CD4-positive, alpha-beta memory T cell (primary cell): ENCODE data around the gene NPLOC4. TPM values are rescaled to one million over a fixed set of nuclear protein-coding genes. Genes with fewer than 3 reads are reported as not detected.
A peak's percentile ranks its signal among the peaks of the same experiment; 100 is the strongest.

Experiments used
- CTCF ChIA-PET: fragments of 350-600 bp; sonication (Branson Sonifier 250); formaldehyde crosslinking; loops from one replicate; lab custom pipeline; 2021; ENCODE audit warnings: inconsistent platforms; ENCODE audit not compliant: partially characterized antibody; lab: Charles Lee
- POLR2A ChIA-PET: fragments of 350-600 bp; sonication (Branson Sonifier 250); formaldehyde crosslinking; loops from one replicate; lab custom pipeline; 2021; ENCODE audit not compliant: partially characterized antibody; lab: Charles Lee
- DNase-seq, 5 donors: peaks; one replicate each; pipeline versions ENCODE4 v3.0.0 to v3.0.0-alpha.2; 2020 to 2022; ENCODE audit warnings: mixed read lengths in 1 of 5
- H3K27ac ChIP-seq: one replicate; pipeline ENCODE4 v1.7.0; 2013; ENCODE audit warnings: low read depth, low read length
- H3K27me3 ChIP-seq: 2 replicates; pipeline ENCODE4 v1.7.0; 2013; ENCODE audit warnings: mild to moderate bottlenecking, low read length, moderate library complexity; ENCODE audit not compliant: insufficient read depth
- H3K36me3 ChIP-seq: 2 replicates; pipeline ENCODE4 v1.7.0; 2013; ENCODE audit warnings: mild to moderate bottlenecking, low read length, moderate library complexity; ENCODE audit not compliant: insufficient read depth
- H3K4me1 ChIP-seq: 2 replicates; pipeline ENCODE4 v1.7.0; 2013; ENCODE audit warnings: mild to moderate bottlenecking, low read length, moderate library complexity; ENCODE audit not compliant: insufficient read depth
- H3K4me3 ChIP-seq, 2 donors: one replicate each; pipeline ENCODE4 v1.7.0; 2013; ENCODE audit warnings: low read length in 2 of 2, mild to moderate bottlenecking in 1 of 2
- H3K9me3 ChIP-seq, 2 donors: one replicate each; pipeline ENCODE4 v1.7.0; 2013; ENCODE audit warnings: low read length in 2 of 2, control low read depth in 1 of 2; ENCODE audit not compliant: control insufficient read depth in 1 of 2
- H3K27ac Mint-ChIP-seq, 7 donors: one replicate each; pipeline ENCODE4 v1.8.0; 2020 to 2021; ENCODE audit warnings: mixed read lengths in 7 of 7, mild to moderate bottlenecking in 6 of 7, inconsistent platforms in 3 of 7, moderate library complexity in 3 of 7
- H3K27me3 Mint-ChIP-seq, 2 donors: one replicate each; pipeline ENCODE4 v1.8.0; 2020 to 2021; ENCODE audit warnings: mixed read lengths in 2 of 2
- H3K36me3 Mint-ChIP-seq, 2 donors: one replicate each; pipeline ENCODE4 v1.8.0; 2020 to 2021; ENCODE audit warnings: mixed read lengths in 2 of 2, inconsistent platforms in 1 of 2, mild to moderate bottlenecking in 1 of 2
- H3K4me1 Mint-ChIP-seq, 4 donors: one replicate each; pipeline ENCODE4 v1.8.0; 2020 to 2021; ENCODE audit warnings: mixed read lengths in 4 of 4, mild to moderate bottlenecking in 1 of 4
- H3K4me3 Mint-ChIP-seq, 8 donors: one replicate each; pipeline ENCODE4 v1.8.0; 2020 to 2021; ENCODE audit warnings: mixed read lengths in 8 of 8, mild to moderate bottlenecking in 7 of 8, moderate library complexity in 6 of 8, inconsistent platforms in 3 of 8
- H3K9me3 Mint-ChIP-seq, 8 donors: one replicate each; pipeline ENCODE4 v1.8.0; 2020 to 2021; ENCODE audit warnings: mixed read lengths in 8 of 8, mild to moderate bottlenecking in 5 of 8, inconsistent platforms in 3 of 8, moderate library complexity in 1 of 8
- intact Hi-C: fragments of 100-400 bp; cut with micrococcal nuclease; formaldehyde crosslinking; loops from one replicate; pipeline ENCODE4 v1.15.1; 2023
- polyA plus RNA-seq, 2 donors: library from polyadenylated mRNA; unstranded; fragments of 300-500 nt; fragmentation: Illumina TruSeq; gene quantifications; one replicate each; pipeline ENCODE4 v1.2.3, GENCODE V29; 2021
- total RNA-seq, 2 experiments: library from RNA; stranded (reverse); gene quantifications; one replicate each; pipeline ENCODE4 v1.2.3, GENCODE V29; 2021

NPLOC4 gene
- total and polyA plus RNA-seq, 4 experiments from 2014 or later: 61.1 to 105 (median 80.8) TPM

- Histone ChIP-seq H3K36me3 (peaks cover 52% of the 10 kb centered on the region), H3K9me3 (no peaks in the 10 kb centered on the region), H3K27ac (no peak overlapping the region), H3K4me3 (no peak overlapping the region), H3K27me3 (no peaks in the 10 kb centered on the region), H3K4me1 (no peaks in the 10 kb centered on the region)
- Mint-ChIP-seq H3K36me3 (peaks cover 28 to 63% of the 10 kb centered on the region in 2 donors), H3K4me1 (peaks cover 3 to 6% (median 6%) of the 10 kb centered on the region in 4 donors), H3K9me3 (no peaks in the 10 kb centered on the region), H3K4me3 (no peak overlapping the region), H3K27ac (peak overlapping the region in 2 of 7 donors; percentile 39 to 66), H3K27me3 (no peaks in the 10 kb centered on the region)
- POLR2A ChIA-PET: no interaction called here
- CTCF ChIA-PET: interaction anchor here (0.8 kb wide), 1 partner anchor 17 kb away, joined by 3 read pairs; no protein-coding TSS in a partner anchor
- no peak for DNase-seq
- intact Hi-C loops: no loop called here
These were observed 32.9 kb downstream of the NPLOC4 start for GRCh38 chr17:81603846-81604610.

- Histone ChIP-seq H3K4me3 (no peak overlapping the region), H3K36me3 (peaks cover 47% of the 10 kb centered on the region), H3K9me3 (no peaks in the 10 kb centered on the region), H3K27ac (no peak overlapping the region), H3K4me1 (no peaks in the 10 kb centered on the region), H3K27me3 (no peaks in the 10 kb centered on the region)
- H3K4me1 Mint-ChIP-seq: peaks cover 3 to 14% (median 7%) of the 10 kb centered on the region in 4 donors
- ChIA-PET CTCF (interaction anchor here (0.6 to 3.3 kb wide), 28 partner anchors 9 to 459 kb away, joined by 3 to 42 read pairs (median 4); partner anchors contain the start of gene SLC38A10), POLR2A (interaction anchor here (1.2 to 2.1 kb wide), 4 partner anchors 49 to 347 kb away, joined by 3 to 10 read pairs (median 4); partner anchors contain the start of gene FAAP100)
- DNase-seq: peak in 4 of 5 donors; percentile 56 to 66 (median 61)
- peaks cover 32 to 59% of the 10 kb centered on the region in 2 donors for H3K36me3 Mint-ChIP-seq
- H3K27ac Mint-ChIP-seq: peak overlapping the region in 4 of 7 donors; percentile 1 to 79 (median 55)
- H3K9me3 Mint-ChIP-seq: no peaks in the 10 kb centered on the region
- H3K27me3 Mint-ChIP-seq: no peaks in the 10 kb centered on the region
- intact Hi-C loops: loop anchor here (1.0 to 2.0 kb wide), 3 partner anchors 49 to 348 kb away; partner anchors contain the start of gene FAAP100
- H3K4me3 Mint-ChIP-seq: no peak overlapping the region
These were observed 35.3 kb downstream of the NPLOC4 start for GRCh38 chr17:81601525-81602120.

GRCh38 chr17:81599719-81600486 is 37.0 kb downstream of the NPLOC4 start:
- Histone ChIP-seq H3K4me3 (no peak overlapping the region), H3K4me1 (no peaks in the 10 kb centered on the region), H3K36me3 (peaks cover 51% of the 10 kb centered on the region), H3K27ac (no peak overlapping the region), H3K9me3 (no peaks in the 10 kb centered on the region), H3K27me3 (no peaks in the 10 kb centered on the region)
- Mint-ChIP-seq H3K27ac (peak overlapping the region in 1 of 7 donors; percentile 10), H3K9me3 (no peaks in the 10 kb centered on the region), H3K4me1 (peaks cover 3 to 14% (median 7%) of the 10 kb centered on the region in 4 donors), H3K36me3 (peaks cover 25 to 57% of the 10 kb centered on the region in 2 donors), H3K4me3 (no peak overlapping the region), H3K27me3 (no peaks in the 10 kb centered on the region)
- POLR2A ChIA-PET: interaction anchor here (1.3 to 2.1 kb wide), 2 partner anchors 81 to 86 kb away, joined by 4 to 10 read pairs; no protein-coding TSS in a partner anchor
- CTCF ChIA-PET: interaction anchor here (0.8 to 3.3 kb wide), 14 partner anchors 10 to 457 kb away, joined by 3 to 42 read pairs (median 6); no protein-coding TSS in a partner anchor
- no peak for DNase-seq
- intact Hi-C loops: loop anchor here (2.0 kb wide), 1 partner anchor 47 kb away; the partner anchor contains the start of gene FAAP100

- CTCF ChIA-PET: interaction anchor here (1.1 kb wide), 1 partner anchor 8 kb away, joined by 3 read pairs; no protein-coding TSS in a partner anchor
- peak overlapping the region in 2 of 7 donors; percentile 31 to 62 for H3K27ac Mint-ChIP-seq
- no peaks in the 10 kb centered on the region for H3K9me3 Mint-ChIP-seq
These were observed 43.6 kb downstream of the NPLOC4 start for GRCh38 chr17:81593105-81593871.

GRCh38 chr17:81591971-81592370 is 44.9 kb downstream of the NPLOC4 start:
- intact Hi-C loops: no loop called here
- H3K9me3 ChIP-seq: no peaks in the 10 kb centered on the region
- CTCF ChIA-PET: interaction anchor here (1.1 kb wide), 1 partner anchor 9 kb away, joined by 3 read pairs; no protein-coding TSS in a partner anchor
- H3K36me3 Mint-ChIP-seq: peaks cover 27 to 60% of the 10 kb centered on the region in 2 donors
- H3K4me3 ChIP-seq: no peak overlapping the region
- POLR2A ChIA-PET: no interaction called here
- no peaks in the 10 kb centered on the region for H3K9me3 Mint-ChIP-seq
- no peaks in the 10 kb centered on the region for H3K4me1 Mint-ChIP-seq
- no peaks in the 10 kb centered on the region for H3K4me1 ChIP-seq
- H3K27me3 Mint-ChIP-seq: no peaks in the 10 kb centered on the region
- no peaks in the 10 kb centered on the region for H3K27me3 ChIP-seq
- H3K36me3 ChIP-seq: peaks cover 55% of the 10 kb centered on the region
- no peak for DNase-seq
- no peak overlapping the region for H3K4me3 Mint-ChIP-seq
- H3K27ac Mint-ChIP-seq: no peak overlapping the region
- H3K27ac ChIP-seq: no peak overlapping the region

More at GRCh38 chr17:81593105-81593871, 43.6 kb downstream of the NPLOC4 start:
- POLR2A ChIA-PET: no interaction called here
- Mint-ChIP-seq H3K4me3 (peak overlapping the region in 1 of 8 donors; percentile 63), H3K27me3 (no peaks in the 10 kb centered on the region), H3K4me1 (peaks cover 0 to 3% (median 2%) of the 10 kb centered on the region in 4 donors), H3K36me3 (peaks cover 22 to 59% of the 10 kb centered on the region in 2 donors)
- intact Hi-C loops: no loop called here
- Histone ChIP-seq H3K4me3 (no peak overlapping the region), H3K27ac (no peak overlapping the region), H3K9me3 (no peaks in the 10 kb centered on the region), H3K27me3 (no peaks in the 10 kb centered on the region), H3K36me3 (peaks cover 54% of the 10 kb centered on the region), H3K4me1 (no peaks in the 10 kb centered on the region)
- no peak for DNase-seq

GRCh38 chr17:81590121-81590520 is 46.8 kb downstream of the NPLOC4 start:
- ChIA-PET POLR2A (no interaction called here), CTCF (interaction anchor here (1.2 kb wide), 1 partner anchor 11 kb away, joined by 4 read pairs; no protein-coding TSS in a partner anchor)
- H3K4me1 Mint-ChIP-seq: peaks cover 0 to 5% (median 0%) of the 10 kb centered on the region in 4 donors
- H3K27ac ChIP-seq: no peak overlapping the region
- H3K4me3 ChIP-seq: no peak overlapping the region
- H3K36me3 ChIP-seq: peaks cover 45% of the 10 kb centered on the region
- no peaks in the 10 kb centered on the region for H3K9me3 Mint-ChIP-seq
- H3K9me3 ChIP-seq: no peaks in the 10 kb centered on the region
- no peak overlapping the region for H3K4me3 Mint-ChIP-seq
- DNase-seq: no peak
- intact Hi-C loops: no loop called here
- no peaks in the 10 kb centered on the region for H3K27me3 ChIP-seq
- peak overlapping the region in 1 of 7 donors; percentile 30 for H3K27ac Mint-ChIP-seq
- H3K27me3 Mint-ChIP-seq: no peaks in the 10 kb centered on the region
- H3K4me1 ChIP-seq: no peaks in the 10 kb centered on the region
- peaks cover 34 to 68% of the 10 kb centered on the region in 2 donors for H3K36me3 Mint-ChIP-seq
